ENCODE results near the gene CELSR2.

Gene CELSR2

GRCh38 chr1:109255097-109255651, 5.8 kb downstream of the CELSR2 start:
- H3K4me3 ChIP-seq (ENCODE audit: low read length), result no peak overlapping the region
- H3K36me3 ChIP-seq (ENCODE audit: control insufficient read depth, insufficient read depth, low read length), result no peaks in the 10 kb centered on the region
- H3K9me3 ChIP-seq (ENCODE audit: control insufficient read depth, low read length), result no peaks in the 10 kb centered on the region
- H3K27me3 ChIP-seq (ENCODE audit: control insufficient read depth, insufficient read depth, low read length), result peaks cover 4% of the 10 kb centered on the region
- peaks cover 21% of the 10 kb centered on the region for H3K4me1 ChIP-seq (ENCODE audit: control insufficient read depth, insufficient read depth, low read length)
- no peak overlapping the region for H3K9ac ChIP-seq (ENCODE audit: low read length)

GRCh38 chr1:109255678-109256077, 6.3 kb downstream of the CELSR2 start:
- H3K36me3 ChIP-seq (ENCODE audit: control insufficient read depth, insufficient read depth, low read length), result no peaks in the 10 kb centered on the region
- peaks cover 18% of the 10 kb centered on the region for H3K4me1 ChIP-seq (ENCODE audit: control insufficient read depth, insufficient read depth, low read length)
- no peaks in the 10 kb centered on the region for H3K27me3 ChIP-seq (ENCODE audit: control insufficient read depth, insufficient read depth, low read length)
- no peak overlapping the region for H3K9ac ChIP-seq (ENCODE audit: low read length)
- H3K9me3 ChIP-seq (ENCODE audit: control insufficient read depth, low read length), result no peaks in the 10 kb centered on the region
- no peak overlapping the region for H3K4me3 ChIP-seq (ENCODE audit: low read length)

- Histone ChIP-seq H3K4me3 (ENCODE audit: low read length) (no peak overlapping the region), H3K9ac (ENCODE audit: low read length) (no peak overlapping the region), H3K36me3 (ENCODE audit: control insufficient read depth, insufficient read depth, low read length) (no peaks in the 10 kb centered on the region), H3K9me3 (ENCODE audit: control insufficient read depth, low read length) (no peaks in the 10 kb centered on the region), H3K27me3 (ENCODE audit: control insufficient read depth, insufficient read depth, low read length) (no peaks in the 10 kb centered on the region), H3K4me1 (ENCODE audit: control insufficient read depth, insufficient read depth, low read length) (peaks cover 18% of the 10 kb centered on the region)
Observed at GRCh38 chr1:109256085-109256484, 6.7 kb downstream of the CELSR2 start.

- no peak overlapping the region for H3K4me3 ChIP-seq (ENCODE audit: low read length)
- H3K9me3 ChIP-seq (ENCODE audit: control insufficient read depth, low read length), result no peaks in the 10 kb centered on the region
- no peaks in the 10 kb centered on the region for H3K27me3 ChIP-seq (ENCODE audit: control insufficient read depth, insufficient read depth, low read length)
- H3K4me1 ChIP-seq (ENCODE audit: control insufficient read depth, insufficient read depth, low read length), result peaks cover 18% of the 10 kb centered on the region
- no peaks in the 10 kb centered on the region for H3K36me3 ChIP-seq (ENCODE audit: control insufficient read depth, insufficient read depth, low read length)
- no peak overlapping the region for H3K9ac ChIP-seq (ENCODE audit: low read length)
Observed at GRCh38 chr1:109256971-109257681, 7.8 kb downstream of the CELSR2 start.

- Histone ChIP-seq H3K9ac (ENCODE audit: low read length) (no peak overlapping the region), H3K9me3 (ENCODE audit: control insufficient read depth, low read length) (no peaks in the 10 kb centered on the region), H3K36me3 (ENCODE audit: control insufficient read depth, insufficient read depth, low read length) (no peaks in the 10 kb centered on the region), H3K4me1 (ENCODE audit: control insufficient read depth, insufficient read depth, low read length) (peaks cover 18% of the 10 kb centered on the region), H3K4me3 (ENCODE audit: low read length) (no peak overlapping the region), H3K27me3 (ENCODE audit: control insufficient read depth, insufficient read depth, low read length) (no peaks in the 10 kb centered on the region)
Observed at GRCh38 chr1:109257682-109258421, 8.5 kb downstream of the CELSR2 start.

- Histone ChIP-seq H3K4me3 (ENCODE audit: low read length) (no peak overlapping the region), H3K27me3 (ENCODE audit: control insufficient read depth, insufficient read depth, low read length) (no peaks in the 10 kb centered on the region), H3K9ac (ENCODE audit: low read length) (no peak overlapping the region), H3K36me3 (ENCODE audit: control insufficient read depth, insufficient read depth, low read length) (no peaks in the 10 kb centered on the region), H3K4me1 (ENCODE audit: control insufficient read depth, insufficient read depth, low read length) (peaks cover 19% of the 10 kb centered on the region), H3K9me3 (ENCODE audit: control insufficient read depth, low read length) (no peaks in the 10 kb centered on the region)
Observed at GRCh38 chr1:109258481-109259466, 9.4 kb downstream of the CELSR2 start.

- Histone ChIP-seq H3K27me3 (ENCODE audit: control insufficient read depth, insufficient read depth, low read length) (no peaks in the 10 kb centered on the region), H3K36me3 (ENCODE audit: control insufficient read depth, insufficient read depth, low read length) (no peaks in the 10 kb centered on the region), H3K9me3 (ENCODE audit: control insufficient read depth, low read length) (no peaks in the 10 kb centered on the region), H3K4me1 (ENCODE audit: control insufficient read depth, insufficient read depth, low read length) (peaks cover 10% of the 10 kb centered on the region), H3K4me3 (ENCODE audit: low read length) (no peak overlapping the region), H3K9ac (ENCODE audit: low read length) (no peak overlapping the region)
Observed at GRCh38 chr1:109259674-109260557, 10.6 kb downstream of the CELSR2 start.

GRCh38 chr1:109261006-109261405, 11.7 kb downstream of the CELSR2 start:
- H3K4me3 ChIP-seq (ENCODE audit: low read length), result no peak overlapping the region
- no peaks in the 10 kb centered on the region for H3K9me3 ChIP-seq (ENCODE audit: control insufficient read depth, low read length)
- H3K36me3 ChIP-seq (ENCODE audit: control insufficient read depth, insufficient read depth, low read length), result no peaks in the 10 kb centered on the region
- H3K4me1 ChIP-seq (ENCODE audit: control insufficient read depth, insufficient read depth, low read length), result peaks cover 6% of the 10 kb centered on the region
- H3K9ac ChIP-seq (ENCODE audit: low read length), result no peak overlapping the region
- no peaks in the 10 kb centered on the region for H3K27me3 ChIP-seq (ENCODE audit: control insufficient read depth, insufficient read depth, low read length)

- no peak overlapping the region for H3K4me3 ChIP-seq (ENCODE audit: low read length)
- H3K4me1 ChIP-seq (ENCODE audit: control insufficient read depth, insufficient read depth, low read length), result peaks cover 6% of the 10 kb centered on the region
- no peaks in the 10 kb centered on the region for H3K36me3 ChIP-seq (ENCODE audit: control insufficient read depth, insufficient read depth, low read length)
- no peak overlapping the region for H3K9ac ChIP-seq (ENCODE audit: low read length)
- H3K27me3 ChIP-seq (ENCODE audit: control insufficient read depth, insufficient read depth, low read length), result no peaks in the 10 kb centered on the region
- H3K9me3 ChIP-seq (ENCODE audit: control insufficient read depth, low read length), result no peaks in the 10 kb centered on the region
Observed at GRCh38 chr1:109261578-109261977, 12.2 kb downstream of the CELSR2 start.

- Histone ChIP-seq H3K9me3 (ENCODE audit: control insufficient read depth, low read length) (no peaks in the 10 kb centered on the region), H3K4me1 (ENCODE audit: control insufficient read depth, insufficient read depth, low read length) (peaks cover 6% of the 10 kb centered on the region), H3K4me3 (ENCODE audit: low read length) (no peak overlapping the region), H3K27me3 (ENCODE audit: control insufficient read depth, insufficient read depth, low read length) (no peaks in the 10 kb centered on the region), H3K36me3 (ENCODE audit: control insufficient read depth, insufficient read depth, low read length) (no peaks in the 10 kb centered on the region), H3K9ac (ENCODE audit: low read length) (no peak overlapping the region)
Observed at GRCh38 chr1:109262231-109263055, 13.1 kb downstream of the CELSR2 start.

Measured in mucosa of stomach (tissue), 1 donor.